Upper lobe of left lung (tissue), 6 donors: Measurements from ENCODE around the gene LRRK1. TPM values are rescaled to one million over a fixed set of nuclear protein-coding genes. Genes with fewer than 3 reads are reported as not detected.

Experiments
- ATAC-seq, 2 donors: fragments of 200-7000 bp; cut with Tn5 transposase; one replicate each; pipeline ENCODE4 v1.9.1; 2022; ENCODE audit warnings: mild to moderate bottlenecking in 2 of 2, moderate library complexity in 2 of 2; ENCODE audit not compliant: low FRiP score in 2 of 2
- DNase-seq, 2 donors: peaks; one replicate each; pipeline ENCODE4 v3.0.0-alpha.2; 2019 to 2020
- H3K27ac ChIP-seq, 4 donors: fragments of 200-600 bp; sonication (generic); one replicate each; pipeline ENCODE4 v1.5.1; 2016 to 2019
- H3K27me3 ChIP-seq, 4 donors: fragments of 200-600 bp; sonication (generic); one replicate each; pipeline ENCODE4 v1.5.1; 2017 to 2019
- H3K36me3 ChIP-seq, 4 donors: fragments of 200-600 bp; sonication (generic); one replicate each; pipeline ENCODE4 v1.5.1; 2016 to 2019
- H3K4me1 ChIP-seq, 4 donors: fragments of 200-600 bp; sonication (generic); one replicate each; pipeline ENCODE4 v1.5.1; 2018 to 2019
- H3K4me3 ChIP-seq, 4 donors: fragments of 200-600 bp; sonication (generic); one replicate each; pipeline ENCODE4 v1.5.1; 2017 to 2019; ENCODE audit warnings: mild to moderate bottlenecking in 2 of 4, moderate library complexity in 1 of 4
- H3K9me3 ChIP-seq, 4 donors: fragments of 200-600 bp; sonication (generic); one replicate each; pipeline ENCODE4 v1.5.1; 2018 to 2019
- CTCF ChIP-seq, 6 experiments: fragments of 450-650 bp in 4 of 6; fragments of 200-600 bp in 2 of 6; sonication (generic) in 2 of 6; IDR thresholded peaks; one replicate each; pipeline ENCODE4 v1.5.1; 2016 to 2019; ENCODE audit warnings: antibody characterized with exemption in 6 of 6
- EP300 ChIP-seq, 4 donors: sonication (generic); formaldehyde crosslinking; IDR thresholded peaks; one replicate each; pipeline ENCODE4 v1.5.1; 2017; ENCODE audit warnings: antibody characterized with exemption in 4 of 4, control low read depth in 2 of 4
- POLR2A ChIP-seq, 4 donors: fragments of 450-650 bp; IDR thresholded peaks; one replicate each; pipeline ENCODE4 v1.5.1; 2016 to 2017; ENCODE audit warnings: antibody characterized with exemption in 4 of 4, mild to moderate bottlenecking in 2 of 4
- POLR2AphosphoS5 ChIP-seq, 2 donors: sonication (generic); formaldehyde crosslinking; IDR thresholded peaks; one replicate each; pipeline ENCODE4 v1.5.1; 2017; ENCODE audit warnings: antibody characterized with exemption in 2 of 2
- WGBS, 2 donors: methylation state at CpG; one replicate each; pipeline ENCODE4 v1.1.5; 2017 to 2018; 5-methylcytosine and 5-hydroxymethylcytosine counted together
- total RNA-seq, 6 donors: library from RNA; depleted of rRNA in 4 of 6; stranded (reverse); fragments of >200 nt in 4 of 6; gene quantifications; one replicate each; pipeline versions ENCODE4 v1.1.0 to v1.2.1, GENCODE V29; 2016 to 2021
- donor health status: DM: no; HTN: no; CAD: no; lungs with moderate emphysema.
- donor health status: DM: no; HTN: yes; CAD: no; lungs with severe emphysema.

Gene LRRK1
- total RNA-seq, 6 donors from 2014 or later, result 15.0 to 47.1 (median 31.2) TPM

- Histone ChIP-seq H3K4me3 (no peak overlapping the region), H3K27ac (peak overlapping the region in 1 of 4 donors; percentile 40), H3K27me3 (no peaks in the 10 kb centered on the region), H3K36me3 (no peaks in the 10 kb centered on the region), H3K4me1 (peaks cover 0 to 13% (median 4%) of the 10 kb centered on the region in 4 donors), H3K9me3 (no peaks in the 10 kb centered on the region)
- no peak for DNase-seq
- no peak for TF ChIP-seq POLR2AphosphoS5 (IDR thresholded peaks at IDR 0.05)
- TF ChIP-seq POLR2A (IDR thresholded peaks at IDR 0.05), result no peak
- TF ChIP-seq EP300 (IDR thresholded peaks at IDR 0.05), result no peak
- TF ChIP-seq CTCF (IDR thresholded peaks at IDR 0.05), result no peak
- 64 to 78% methylated on average over 10 of the region's 10 CpGs for WGBS, 2 donors
- ATAC-seq, result no peak
Observed at GRCh38 chr15:100890051-100890720, 29.0 kb upstream of the LRRK1 start.

- H3K27ac ChIP-seq, result no peak overlapping the region
- 94 to 95% methylated on average over 4 to 6 of the region's 6 CpGs for WGBS, 2 donors
- H3K4me1 ChIP-seq, result peaks cover 0 to 13% (median 4%) of the 10 kb centered on the region in 4 donors
- no peak for DNase-seq
- TF ChIP-seq POLR2AphosphoS5 (IDR thresholded peaks at IDR 0.05) (no peak), CTCF (IDR thresholded peaks at IDR 0.05) (no peak), POLR2A (IDR thresholded peaks at IDR 0.05) (no peak), EP300 (IDR thresholded peaks at IDR 0.05) (no peak)
- no peaks in the 10 kb centered on the region for H3K36me3 ChIP-seq
- ATAC-seq, result no peak
- no peaks in the 10 kb centered on the region for H3K9me3 ChIP-seq
- H3K27me3 ChIP-seq, result no peaks in the 10 kb centered on the region
- no peak overlapping the region for H3K4me3 ChIP-seq
Observed at GRCh38 chr15:100890850-100891249, 28.3 kb upstream of the LRRK1 start.

- TF ChIP-seq POLR2A (IDR thresholded peaks at IDR 0.05) (no peak), CTCF (IDR thresholded peaks at IDR 0.05) (no peak), POLR2AphosphoS5 (IDR thresholded peaks at IDR 0.05) (no peak), EP300 (IDR thresholded peaks at IDR 0.05) (no peak)
- H3K36me3 ChIP-seq, result no peaks in the 10 kb centered on the region
- H3K27me3 ChIP-seq, result no peaks in the 10 kb centered on the region
- H3K4me3 ChIP-seq, result no peak overlapping the region
- DNase-seq, result no peak
- peaks cover 0 to 13% (median 4%) of the 10 kb centered on the region in 4 donors for H3K4me1 ChIP-seq
- no peak overlapping the region for H3K27ac ChIP-seq
- no peaks in the 10 kb centered on the region for H3K9me3 ChIP-seq
- ATAC-seq, result no peak
- 67 to 76% methylated on average over 10 to 21 of the region's 21 CpGs for WGBS, 2 donors
Observed at GRCh38 chr15:100891307-100892012, 27.7 kb upstream of the LRRK1 start.

- 58 to 73% methylated on average over 5 to 6 of the region's 6 CpGs for WGBS, 2 donors
- TF ChIP-seq POLR2A (IDR thresholded peaks at IDR 0.05) (no peak), CTCF (IDR thresholded peaks at IDR 0.05) (no peak), POLR2AphosphoS5 (IDR thresholded peaks at IDR 0.05) (no peak), EP300 (IDR thresholded peaks at IDR 0.05) (no peak)
- no peaks in the 10 kb centered on the region for H3K27me3 ChIP-seq
Observed at GRCh38 chr15:100892013-100892355, 27.2 kb upstream of the LRRK1 start.

More at GRCh38 chr15:100892013-100892355, 27.2 kb upstream of the LRRK1 start:
- no peaks in the 10 kb centered on the region for H3K36me3 ChIP-seq
- H3K4me3 ChIP-seq, result no peak overlapping the region
- ATAC-seq, result no peak
- H3K27ac ChIP-seq, result no peak overlapping the region
- H3K4me1 ChIP-seq, result peaks cover 0 to 13% (median 4%) of the 10 kb centered on the region in 4 donors
- DNase-seq, result no peak
- no peaks in the 10 kb centered on the region for H3K9me3 ChIP-seq
